PC-3 (cell line): ENCODE measurements around the gene RASAL1. TPM values are rescaled to one million over a fixed set of nuclear protein-coding genes. Genes with fewer than 3 reads are reported as not detected.

Source experiments
- ATAC-seq: fragments of 200-7000 bp; cut with Tn5 transposase; 2 replicates; pipeline ENCODE4 v1.9.1; 2020; ENCODE audit warnings: mild to moderate bottlenecking, moderate library complexity
- BruUV-seq: library from RNA; stranded (reverse); fragments of 400-500 nt; replicated peaks from 2 replicates; lab custom pipeline; 2021; lab: Mats Ljungman, UMichigan
- CTCF ChIA-PET: fragments of 300-600 bp; sonication (Branson Sonifier 250); formaldehyde crosslinking; loops from one replicate; lab custom pipeline; 2022; ENCODE audit warnings: antibody characterized with exemption; lab: Charles Lee
- POLR2A ChIA-PET: fragments of 300-600 bp; sonication (Branson Sonifier 250); formaldehyde crosslinking; loops from one replicate; lab custom pipeline; 2022; ENCODE audit warnings: antibody characterized with exemption; ENCODE audit not compliant: unreplicated experiment; lab: Charles Lee
- DNase-seq: peaks from one replicate; pipeline ENCODE4 v3.0.0-alpha.2; 2015
- H2AFZ ChIP-seq: fragments of 300-600 bp; sonication (generic); 2 replicates; pipeline ENCODE4 v1.6.0; 2016; ENCODE audit warnings: antibody characterized with exemption, low read length
- H3F3A ChIP-seq: fragments of 300-600 bp; sonication (generic); one replicate; pipeline ENCODE4 v1.6.0; 2017; ENCODE audit warnings: antibody characterized with exemption, low read length, control low read depth, mild to moderate bottlenecking; ENCODE audit not compliant: unreplicated experiment
- H3K27ac ChIP-seq: fragments of 300-600 bp; sonication (generic); 2 replicates; pipeline ENCODE4 v1.5.1; 2016; ENCODE audit warnings: mild to moderate bottlenecking, low read length
- H3K27me3 ChIP-seq: fragments of 300-600 bp; sonication (generic); 2 replicates; pipeline ENCODE4 v1.6.1; 2016; ENCODE audit warnings: low read length, mixed read lengths
- H3K36me3 ChIP-seq: fragments of 300-600 bp; sonication (generic); 2 replicates; pipeline ENCODE4 v1.6.1; 2016; ENCODE audit warnings: low read depth, mixed run types, low read length, mixed read lengths
- H3K4me1 ChIP-seq: fragments of 300-600 bp; sonication (generic); 2 replicates; pipeline ENCODE4 v1.5.1; 2016; ENCODE audit warnings: low read length; ENCODE audit not compliant: insufficient read depth
- H3K4me2 ChIP-seq: fragments of 300-600 bp; sonication (generic); 2 replicates; pipeline ENCODE4 v1.6.0; 2016; ENCODE audit warnings: low read length
- H3K4me3 ChIP-seq: fragments of 300-600 bp; sonication (generic); 2 replicates; pipeline ENCODE4 v1.5.1; 2016; ENCODE audit warnings: mild to moderate bottlenecking, low read length, mixed read lengths
- H3K79me2 ChIP-seq: fragments of 300-600 bp; sonication (generic); 2 replicates; pipeline ENCODE4 v1.6.1; 2017; ENCODE audit warnings: low read length, mixed read lengths
- H3K9ac ChIP-seq: fragments of 300-600 bp; sonication (generic); 2 replicates; pipeline ENCODE4 v1.6.0; 2016; ENCODE audit warnings: mild to moderate bottlenecking, low read length
- H3K9me2 ChIP-seq: fragments of 300-600 bp; sonication (generic); replicated peaks from 2 replicates; pipeline ENCODE4 v1.6.1; 2016; ENCODE audit warnings: mixed run types, low read length, mixed read lengths
- H3K9me3 ChIP-seq: fragments of 300-600 bp; sonication (generic); 2 replicates; pipeline ENCODE4 v1.6.1; 2016; ENCODE audit warnings: low read length, mixed read lengths
- H4K20me1 ChIP-seq: fragments of 300-600 bp; sonication (generic); 2 replicates; pipeline ENCODE4 v1.6.1; 2016; ENCODE audit warnings: low read length, mixed read lengths
- CTCF ChIP-seq: fragments of 300-600 bp; sonication (generic); conservative IDR thresholded peaks from 2 replicates; pipeline ENCODE4 v1.5.1; 2017; ENCODE audit warnings: antibody characterized with exemption, low read depth, mild to moderate bottlenecking, low read length
- EZH2 ChIP-seq: fragments of 300-600 bp; sonication (generic); IDR thresholded peaks from one replicate; pipeline ENCODE4 v1.6.1; 2017; ENCODE audit warnings: antibody characterized with exemption, mild to moderate bottlenecking, low read length; ENCODE audit not compliant: unreplicated experiment
- EZH2phosphoT487 ChIP-seq: fragments of 300-600 bp; sonication (generic); IDR thresholded peaks from 2 replicates; pipeline ENCODE4 v1.6.1; 2018; ENCODE audit warnings: mild to moderate bottlenecking, antibody characterized with exemption, low read length, borderline replicate concordance
- intact Hi-C: fragments of 100-400 bp; cut with micrococcal nuclease; formaldehyde crosslinking; loops from 2 replicates; pipeline ENCODE4 v1.9.0; 2023
- total RNA-seq: library from RNA; depleted of rRNA; stranded (reverse); fragments of >200 nt; gene quantifications from 2 replicates; pipeline ENCODE4 v1.2.3, GENCODE V29; 2014

Gene RASAL1
- total RNA-seq, 1 experiment from 2014 or later = 0.66 TPM

- intact Hi-C loops = no loop called here
- H3K27me3 ChIP-seq = 0 out of 2 replicates have a peak, but pooled peaks cover 4% of the 10 kb centered on the region
Observed at GRCh38 chr12:113063396-113064350, 71.9 kb downstream of the RASAL1 start.

GRCh38 chr12:113062502-113063395 is 72.8 kb downstream of the RASAL1 start:
- no peaks in the 10 kb centered on the region for H3K79me2 ChIP-seq
- no peak overlapping the region for H2AFZ ChIP-seq
- no peak overlapping the region for H3K27ac ChIP-seq
- DNase-seq = no peak
- H3K4me2 ChIP-seq = no peak overlapping the region
- intact Hi-C loops = no loop called here
- H3K9me3 ChIP-seq = no peaks in the 10 kb centered on the region
- no peak for TF ChIP-seq EZH2phosphoT487
- no peak for TF ChIP-seq EZH2
- no peak for TF ChIP-seq CTCF
- H3K9ac ChIP-seq = no peak overlapping the region
- ATAC-seq = no peak
- no peaks in the 10 kb centered on the region for H3K4me1 ChIP-seq
- H3F3A ChIP-seq = no peaks in the 10 kb centered on the region
- no peaks in the 10 kb centered on the region for H3K36me3 ChIP-seq
- H4K20me1 ChIP-seq = no peaks in the 10 kb centered on the region
- BruUV-seq = no TSS peak
- H3K4me3 ChIP-seq = no peak overlapping the region
- H3K27me3 ChIP-seq = 0 out of 2 replicates have a peak, but pooled peaks cover 4% of the 10 kb centered on the region
- ChIA-PET POLR2A (no interaction called here), CTCF (no interaction called here)
- no peaks in the 10 kb centered on the region for H3K9me2 ChIP-seq

More at GRCh38 chr12:113063396-113064350, 71.9 kb downstream of the RASAL1 start:
- Histone ChIP-seq H2AFZ (no peak overlapping the region), H3K9me2 (no peaks in the 10 kb centered on the region), H3K27ac (no peak overlapping the region), H4K20me1 (no peaks in the 10 kb centered on the region), H3K9ac (no peak overlapping the region), H3K4me3 (no peak overlapping the region), H3K4me2 (no peak overlapping the region), H3K79me2 (no peaks in the 10 kb centered on the region), H3K4me1 (no peaks in the 10 kb centered on the region), H3F3A (no peaks in the 10 kb centered on the region), H3K9me3 (no peaks in the 10 kb centered on the region), H3K36me3 (no peaks in the 10 kb centered on the region)
- POLR2A ChIA-PET = no interaction called here
- BruUV-seq = no TSS peak
- no peak for DNase-seq
- TF ChIP-seq EZH2phosphoT487 (no peak), EZH2 (no peak), CTCF (no peak)
- CTCF ChIA-PET = interaction anchor here (0.6 kb wide), 1 partner anchor 28 kb away, joined by 4 read pairs; no protein-coding TSS in a partner anchor
- no peak for ATAC-seq
